Right ventricle myocardium inferior (tissue), 1 donor: ENCODE measurements around the gene PALLD. TPM values are rescaled to one million over a fixed set of nuclear protein-coding genes. Genes with fewer than 3 reads are reported as not detected.
A peak's percentile ranks its signal among the peaks of the same experiment; 100 is the strongest.

Experiments used
- ATAC-seq: fragments of 200-7000 bp; cut with Tn5 transposase; one replicate; pipeline ENCODE4 v1.9.1; 2020; ENCODE audit warnings: mild to moderate bottlenecking, moderate library complexity
- DNase-seq: peaks from one replicate; pipeline ENCODE4 v3.0.0; 2021; ENCODE audit errors: missing footprints
- intact Hi-C: fragments of 100-400 bp; cut with DNase I; formaldehyde crosslinking; loops from one replicate; pipeline ENCODE4 v1.11.0; 2022
- total RNA-seq: library from RNA; stranded (reverse); fragmentation: NEBNext Ultra II Directional; extraction: Animal tissue kit (Norgen Biotek cat#: 25700); gene quantifications from one replicate; pipeline ENCODE4 v1.2.1, GENCODE V29; 2021
- donor health status: DM: no; HTN: yes; CAD: no; lungs with severe emphysema.

The PALLD gene
- total RNA-seq, 1 donor from 2014 or later, result 977 TPM

- intact Hi-C loops, result loop anchor here (5.0 kb wide), 3 partner anchors 44 to 116 kb away; no protein-coding TSS in a partner anchor
- ATAC-seq, result peak; percentile 43
- peak; percentile 77 for DNase-seq
These were observed 336.1 kb downstream of the PALLD start for GRCh38 chr4:168832763-168833575.

GRCh38 chr4:168833881-168834280 lies 337.0 kb downstream of the PALLD start:
- intact Hi-C loops, result loop anchor here (5.0 kb wide), 3 partner anchors 43 to 117 kb away; no protein-coding TSS in a partner anchor
- no peak for ATAC-seq
- no peak for DNase-seq

GRCh38 chr4:168835880-168836454 lies 339.1 kb downstream of the PALLD start:
- intact Hi-C loops, result loop anchor here (5.0 kb wide), 1 partner anchor 69 kb away; no protein-coding TSS in a partner anchor
- DNase-seq, result no peak
- ATAC-seq, result no peak

- ATAC-seq (no peak), DNase-seq (no peak)
- intact Hi-C loops, result loop anchor here (5.0 kb wide), 1 partner anchor 69 kb away; no protein-coding TSS in a partner anchor
These were observed 339.6 kb downstream of the PALLD start for GRCh38 chr4:168836490-168836889.

GRCh38 chr4:168837922-168838321 lies 341.1 kb downstream of the PALLD start:
- no peak for DNase-seq
- ATAC-seq, result peak; percentile 35
- intact Hi-C loops, result loop anchor here (5.0 kb wide), 1 partner anchor 71 kb away; no protein-coding TSS in a partner anchor

GRCh38 chr4:168839758-168840391 lies 343.0 kb downstream of the PALLD start:
- ATAC-seq (peak; percentile 80), DNase-seq (no peak)
- intact Hi-C loops, result loop anchor here (5.0 kb wide), 1 partner anchor 73 kb away; no protein-coding TSS in a partner anchor

- ATAC-seq, result peak; percentile 17
- DNase-seq, result no peak
- intact Hi-C loops, result no loop called here
These were observed 343.5 kb downstream of the PALLD start for GRCh38 chr4:168840392-168840763.

GRCh38 chr4:168841000-168841671 lies 344.3 kb downstream of the PALLD start:
- intact Hi-C loops, result no loop called here
- DNase-seq (no peak), ATAC-seq (peak; percentile 51)

GRCh38 chr4:168841672-168842019 lies 344.8 kb downstream of the PALLD start:
- DNase-seq (no peak), ATAC-seq (no peak)
- intact Hi-C loops, result no loop called here

GRCh38 chr4:168842186-168842585 lies 345.3 kb downstream of the PALLD start:
- no peak for DNase-seq
- ATAC-seq, result no peak
- intact Hi-C loops, result no loop called here

GRCh38 chr4:168843635-168844034 lies 346.8 kb downstream of the PALLD start:
- no peak for ATAC-seq
- intact Hi-C loops, result no loop called here
- DNase-seq, result no peak

GRCh38 chr4:168844353-168845049 lies 347.6 kb downstream of the PALLD start:
- no peak for ATAC-seq
- intact Hi-C loops, result no loop called here
- no peak for DNase-seq

GRCh38 chr4:168845897-168846296 lies 349.0 kb downstream of the PALLD start:
- ATAC-seq (no peak), DNase-seq (no peak)
- intact Hi-C loops, result no loop called here

GRCh38 chr4:168846414-168846813 lies 349.6 kb downstream of the PALLD start:
- ATAC-seq (no peak), DNase-seq (no peak)
- intact Hi-C loops, result no loop called here

- intact Hi-C loops, result no loop called here
- ATAC-seq (peak; percentile 50), DNase-seq (no peak)
These were observed 351.1 kb downstream of the PALLD start for GRCh38 chr4:168847771-168848502.

- ATAC-seq, result peak; percentile 42
- intact Hi-C loops, result no loop called here
These were observed 352.3 kb downstream of the PALLD start for GRCh38 chr4:168849030-168849675.

GRCh38 chr4:168849997-168850396 lies 353.1 kb downstream of the PALLD start:
- DNase-seq, result no peak
- intact Hi-C loops, result no loop called here
- ATAC-seq, result no peak

More at GRCh38 chr4:168849030-168849675, 352.3 kb downstream of the PALLD start:
- no peak for DNase-seq
